ENCODE measurements around the gene AZU1. TPM values are rescaled to one million over a fixed set of nuclear protein-coding genes. Genes with fewer than 3 reads are reported as not detected.

AZU1 gene
- total and polyA plus RNA-seq, 4 donors: 0.08 to 20.2 (median 0.99) TPM

DNA sequence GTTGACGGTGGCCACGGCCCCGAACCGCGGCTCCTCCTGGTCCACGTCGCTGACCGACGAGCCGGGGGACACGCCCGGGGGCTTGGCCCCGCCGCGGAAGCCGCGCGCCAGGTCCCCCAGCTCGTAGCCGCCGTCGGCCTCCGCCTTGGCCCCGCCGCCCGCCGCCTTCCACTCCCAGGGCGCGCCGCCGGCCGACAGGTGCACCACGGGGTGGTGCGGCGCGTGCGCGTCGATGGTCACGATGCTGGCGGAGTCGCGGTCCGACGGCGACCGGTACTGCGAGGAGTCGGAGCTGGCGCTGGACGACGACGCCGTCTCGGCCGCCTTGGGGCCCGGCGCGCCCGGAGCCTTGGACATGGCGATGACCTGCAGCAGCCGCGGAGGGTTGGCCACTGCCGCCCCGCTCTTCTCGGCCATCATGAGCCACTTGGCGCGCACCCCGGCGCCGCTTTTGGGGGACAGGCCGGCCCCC, 14.9 kb upstream of the AZU1 start:
- H3K9ac ChIP-seq (ENCODE audit: low read depth in 1 of 2, low read length in 2 of 2): no peak overlapping the region
- H3K4me3 ChIP-seq (ENCODE audit: low read depth in 1 of 3, low read length in 3 of 3): no peak overlapping the region
- H3K4me1 ChIP-seq (ENCODE audit: control insufficient read depth in 4 of 4, insufficient read depth in 4 of 4, low read length in 3 of 4): no peaks in the 10 kb centered on the region
- H3K9me3 ChIP-seq (ENCODE audit: control insufficient read depth in 4 of 4, low read length in 3 of 4): no peaks in the 10 kb centered on the region
- no peak for DNase-seq (ENCODE audit: low spot score)
- no peak overlapping the region for H3K27ac ChIP-seq (ENCODE audit: low read depth in 1 of 2, low read length in 2 of 2)
- peaks cover 20 to 35% (median 30%) of the 10 kb centered on the region in 4 donors for H3K36me3 ChIP-seq (ENCODE audit: control insufficient read depth in 4 of 4, insufficient read depth in 3 of 4, low read depth in 1 of 4, low read length in 3 of 4)
- no peaks in the 10 kb centered on the region for H3K27me3 ChIP-seq (ENCODE audit: control insufficient read depth in 4 of 4, insufficient read depth in 4 of 4, low read length in 3 of 4)
- TF ChIP-seq NR2F2 (IDR thresholded peaks at IDR 0.05): no peak
- no peak for TF ChIP-seq TAF1 (conservative IDR thresholded peaks at IDR 0.05)
- TF ChIP-seq RXRA (IDR thresholded peaks at IDR 0.05): no peak
- TF ChIP-seq JUND (IDR thresholded peaks at IDR 0.05): no peak
- TF ChIP-seq ATF3 (IDR thresholded peaks at IDR 0.05): no peak
- no peak for TF ChIP-seq EGR1 (IDR thresholded peaks at IDR 0.05; ENCODE audit: low read depth in 2 of 2)
- no peak for TF ChIP-seq MAX (IDR thresholded peaks at IDR 0.05)
- TF ChIP-seq REST (IDR thresholded peaks at IDR 0.05): no peak
- no peak for TF ChIP-seq HNF4A (conservative IDR thresholded peaks at IDR 0.05)
- no peak for TF ChIP-seq YY1 (IDR thresholded peaks at IDR 0.05)
- 94% methylated on average over 72 of the region's 72 CpGs for WGBS

- H3K9ac ChIP-seq (ENCODE audit: low read depth in 1 of 2, low read length in 2 of 2): no peak overlapping the region
- no peak overlapping the region for H3K27ac ChIP-seq (ENCODE audit: low read depth in 1 of 2, low read length in 2 of 2)
- no peaks in the 10 kb centered on the region for H3K27me3 ChIP-seq (ENCODE audit: control insufficient read depth in 4 of 4, insufficient read depth in 4 of 4, low read length in 3 of 4)
- no peak overlapping the region for H3K4me3 ChIP-seq (ENCODE audit: low read depth in 1 of 3, low read length in 3 of 3)
- H3K4me1 ChIP-seq (ENCODE audit: control insufficient read depth in 4 of 4, insufficient read depth in 4 of 4, low read length in 3 of 4): no peaks in the 10 kb centered on the region
- no peak for DNase-seq (ENCODE audit: low spot score)
- TF ChIP-seq NR2F2 (IDR thresholded peaks at IDR 0.05): no peak
- H3K9me3 ChIP-seq (ENCODE audit: control insufficient read depth in 4 of 4, low read length in 3 of 4): no peaks in the 10 kb centered on the region
- 94% methylated on average over 87 of the region's 87 CpGs for WGBS
- H3K36me3 ChIP-seq (ENCODE audit: control insufficient read depth in 4 of 4, insufficient read depth in 3 of 4, low read depth in 1 of 4, low read length in 3 of 4): peaks cover 17 to 31% (median 26%) of the 10 kb centered on the region in 4 donors
These were observed 14.2 kb upstream of the AZU1 start for GRCh38 chr19:813219-814151.

GRCh38 chr19:814152-815078, 13.2 kb upstream of the AZU1 start:
- peaks cover 12 to 28% (median 20%) of the 10 kb centered on the region in 4 donors for H3K36me3 ChIP-seq (ENCODE audit: control insufficient read depth in 4 of 4, insufficient read depth in 3 of 4, low read depth in 1 of 4, low read length in 3 of 4)
- TF ChIP-seq NR2F2 (IDR thresholded peaks at IDR 0.05): no peak
- TF ChIP-seq TAF1 (conservative IDR thresholded peaks at IDR 0.05): no peak
- no peak for TF ChIP-seq EGR1 (IDR thresholded peaks at IDR 0.05; ENCODE audit: low read depth in 2 of 2)
- no peak for TF ChIP-seq GABPA (IDR thresholded peaks at IDR 0.05 in 1 of 2, conservative IDR thresholded peaks at IDR 0.05 in 1 of 2)
- TF ChIP-seq CTCF (IDR thresholded peaks at IDR 0.05; ENCODE audit: low read depth, low read length, missing input control): no peak
- TF ChIP-seq, protein P1, sequence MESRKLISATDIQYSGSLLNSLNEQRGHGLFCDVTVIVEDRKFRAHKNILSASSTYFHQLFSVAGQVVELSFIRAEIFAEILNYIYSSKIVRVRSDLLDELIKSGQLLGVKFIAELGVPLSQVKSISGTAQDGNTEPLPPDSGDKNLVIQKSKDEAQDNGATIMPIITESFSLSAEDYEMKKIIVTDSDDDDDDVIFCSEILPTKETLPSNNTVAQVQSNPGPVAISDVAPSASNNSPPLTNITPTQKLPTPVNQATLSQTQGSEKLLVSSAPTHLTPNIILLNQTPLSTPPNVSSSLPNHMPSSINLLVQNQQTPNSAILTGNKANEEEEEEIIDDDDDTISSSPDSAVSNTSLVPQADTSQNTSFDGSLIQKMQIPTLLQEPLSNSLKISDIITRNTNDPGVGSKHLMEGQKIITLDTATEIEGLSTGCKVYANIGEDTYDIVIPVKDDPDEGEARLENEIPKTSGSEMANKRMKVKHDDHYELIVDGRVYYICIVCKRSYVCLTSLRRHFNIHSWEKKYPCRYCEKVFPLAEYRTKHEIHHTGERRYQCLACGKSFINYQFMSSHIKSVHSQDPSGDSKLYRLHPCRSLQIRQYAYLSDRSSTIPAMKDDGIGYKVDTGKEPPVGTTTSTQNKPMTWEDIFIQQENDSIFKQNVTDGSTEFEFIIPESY (IDR thresholded peaks at IDR 0.05): no peak
- no peak for TF ChIP-seq JUND (IDR thresholded peaks at IDR 0.05)
- TF ChIP-seq MAX (IDR thresholded peaks at IDR 0.05): no peak
- TF ChIP-seq SP1 (IDR thresholded peaks at IDR 0.05): no peak
- TF ChIP-seq RAD21 (IDR thresholded peaks at IDR 0.05): no peak
- TF ChIP-seq FOXA2 (IDR thresholded peaks at IDR 0.05): no peak

More at GRCh38 chr19:814152-815078, 13.2 kb upstream of the AZU1 start:
- no peaks in the 10 kb centered on the region for H3K9me3 ChIP-seq (ENCODE audit: control insufficient read depth in 4 of 4, low read length in 3 of 4)
- H3K27ac ChIP-seq (ENCODE audit: low read depth in 1 of 2, low read length in 2 of 2): no peak overlapping the region
- H3K27me3 ChIP-seq (ENCODE audit: control insufficient read depth in 4 of 4, insufficient read depth in 4 of 4, low read length in 3 of 4): no peaks in the 10 kb centered on the region
- H3K9ac ChIP-seq (ENCODE audit: low read depth in 1 of 2, low read length in 2 of 2): no peak overlapping the region
- H3K4me1 ChIP-seq (ENCODE audit: control insufficient read depth in 4 of 4, insufficient read depth in 4 of 4, low read length in 3 of 4): no peaks in the 10 kb centered on the region
- no peak overlapping the region for H3K4me3 ChIP-seq (ENCODE audit: low read depth in 1 of 3, low read length in 3 of 3)
- 90% methylated on average over 49 of the region's 49 CpGs for whole genome bisulfite sequencing
- no peak for DNase-seq (ENCODE audit: low spot score)

Data from liver (tissue), 9 donors.